ENCODE data around the gene IFNB1. TPM values are rescaled to one million over a fixed set of nuclear protein-coding genes. Genes with fewer than 3 reads are reported as not detected.

IFNB1 gene
- total RNA-seq, 1 experiment from 2014 or later = not detected

- intact Hi-C loops (cut with micrococcal nuclease) = loop anchor here (5.0 to 10.0 kb wide), 3 partner anchors 115 to 748 kb away; no protein-coding TSS in a partner anchor
- no peak for DNase-seq
Measured at GRCh38 chr9:21102305-21102704, 24.6 kb upstream of the IFNB1 start.

GRCh38 chr9:21097817-21098216, 20.1 kb upstream of the IFNB1 start:
- BruUV-seq (replicated peaks) = no TSS peak
- peaks cover 9% of the 10 kb centered on the region for H3K4me1 ChIP-seq (ENCODE audit: insufficient read depth, low read length)
- no peaks in the 10 kb centered on the region for H4K20me1 ChIP-seq (ENCODE audit: low read length)
- H3K4me2 ChIP-seq (ENCODE audit: low read length) = no peak overlapping the region
- H3K9me2 ChIP-seq (replicated peaks; ENCODE audit: low read length) = no peaks in the 10 kb centered on the region
- H3F3A ChIP-seq (ENCODE audit: low read length, unreplicated experiment) = no peaks in the 10 kb centered on the region
- no peaks in the 10 kb centered on the region for H3K9me3 ChIP-seq (ENCODE audit: low read length)
- DNase-seq (no peak), ATAC-seq (no peak)
- H2AFZ ChIP-seq (ENCODE audit: low read length) = no peak overlapping the region
- intact Hi-C loops (cut with micrococcal nuclease) = no loop called here
- H3K9ac ChIP-seq (ENCODE audit: low read length) = no peak overlapping the region
- no peak overlapping the region for H3K27ac ChIP-seq (ENCODE audit: low read length)
- H3K27me3 ChIP-seq (ENCODE audit: low read length) = no peaks in the 10 kb centered on the region
- no peaks in the 10 kb centered on the region for H3K79me2 ChIP-seq (ENCODE audit: low read length)
- CTCF ChIA-PET = no interaction called here
- H3K4me3 ChIP-seq (ENCODE audit: low read length) = no peak overlapping the region
- POLR2A ChIA-PET (ENCODE audit: unreplicated experiment) = no interaction called here
- H3K36me3 ChIP-seq (ENCODE audit: low read depth, low read length) = no peaks in the 10 kb centered on the region
- no peak for TF ChIP-seq EZH2 (IDR thresholded peaks at IDR 0.05; ENCODE audit: low read length, unreplicated experiment)

More at GRCh38 chr9:21102305-21102704, 24.6 kb upstream of the IFNB1 start:
- Histone ChIP-seq H3F3A (ENCODE audit: low read length, unreplicated experiment) (no peaks in the 10 kb centered on the region), H3K27ac (ENCODE audit: low read length) (no peak overlapping the region), H4K20me1 (ENCODE audit: low read length) (no peaks in the 10 kb centered on the region), H3K9me3 (ENCODE audit: low read length) (no peaks in the 10 kb centered on the region), H3K4me3 (ENCODE audit: low read length) (no peak overlapping the region), H3K9me2 (replicated peaks; ENCODE audit: low read length) (no peaks in the 10 kb centered on the region), H3K27me3 (ENCODE audit: low read length) (no peaks in the 10 kb centered on the region), H3K79me2 (ENCODE audit: low read length) (no peaks in the 10 kb centered on the region), H2AFZ (ENCODE audit: low read length) (no peak overlapping the region), H3K4me1 (ENCODE audit: insufficient read depth, low read length) (no peaks in the 10 kb centered on the region), H3K4me2 (ENCODE audit: low read length) (no peak overlapping the region), H3K36me3 (ENCODE audit: low read depth, low read length) (no peaks in the 10 kb centered on the region), H3K9ac (ENCODE audit: low read length) (no peak overlapping the region)
- BruUV-seq (replicated peaks) = no TSS peak
- no peak for TF ChIP-seq CTCF (conservative IDR thresholded peaks at IDR 0.05; ENCODE audit: low read depth, low read length)
- TF ChIP-seq EZH2 (IDR thresholded peaks at IDR 0.05; ENCODE audit: low read length, unreplicated experiment) = no peak
- TF ChIP-seq EZH2phosphoT487 (IDR thresholded peaks at IDR 0.05; ENCODE audit: borderline replicate concordance, low read length) = no peak
- ChIA-PET POLR2A (ENCODE audit: unreplicated experiment) (no interaction called here), CTCF (no interaction called here)
- ATAC-seq = no peak

GRCh38 chr9:21096901-21097255, 19.1 kb upstream of the IFNB1 start:
- CTCF ChIA-PET = no interaction called here
- Histone ChIP-seq H3K4me3 (ENCODE audit: low read length) (no peak overlapping the region), H3K4me1 (ENCODE audit: insufficient read depth, low read length) (peaks cover 9% of the 10 kb centered on the region), H3K27me3 (ENCODE audit: low read length) (no peaks in the 10 kb centered on the region), H3K4me2 (ENCODE audit: low read length) (no peak overlapping the region), H4K20me1 (ENCODE audit: low read length) (no peaks in the 10 kb centered on the region), H3K27ac (ENCODE audit: low read length) (no peak overlapping the region), H3F3A (ENCODE audit: low read length, unreplicated experiment) (no peaks in the 10 kb centered on the region), H3K36me3 (ENCODE audit: low read depth, low read length) (no peaks in the 10 kb centered on the region), H3K9me2 (replicated peaks; ENCODE audit: low read length) (no peaks in the 10 kb centered on the region), H3K79me2 (ENCODE audit: low read length) (no peaks in the 10 kb centered on the region), H3K9ac (ENCODE audit: low read length) (no peak overlapping the region), H2AFZ (ENCODE audit: low read length) (no peak overlapping the region), H3K9me3 (ENCODE audit: low read length) (no peaks in the 10 kb centered on the region)
- no TSS peak for BruUV-seq (replicated peaks)
- ATAC-seq = no peak
- intact Hi-C loops (cut with micrococcal nuclease) = no loop called here
- no peak for TF ChIP-seq CTCF (conservative IDR thresholded peaks at IDR 0.05; ENCODE audit: low read depth, low read length)
- TF ChIP-seq EZH2phosphoT487 (IDR thresholded peaks at IDR 0.05; ENCODE audit: borderline replicate concordance, low read length) = no peak
- no peak for TF ChIP-seq EZH2 (IDR thresholded peaks at IDR 0.05; ENCODE audit: low read length, unreplicated experiment)
- no peak for DNase-seq
- POLR2A ChIA-PET (ENCODE audit: unreplicated experiment) = no interaction called here

All from PC-3 (cell line).